A673 (cell line): ENCODE measurements around the gene TEX44.

ENCODE experiments used
- EZH2 ChIP-seq: fragments of 200-600 bp; sonication (generic); IDR thresholded peaks from 2 replicates; pipeline ENCODE4 v1.6.1; 2017; ENCODE audit warnings: borderline replicate concordance, low read depth, mild to moderate bottlenecking, mixed read lengths, antibody characterized with exemption, low read length; ENCODE audit not compliant: poor library complexity, severe bottlenecking
- TF ChIP-seq, protein P1 (sequence below): fragments of 300-800, 200-600 bp; sonication (generic); conservative IDR thresholded peaks from 2 replicates; pipeline ENCODE4 v1.5.1; 2017; ENCODE audit warnings: low read depth, mild to moderate bottlenecking, antibody characterized with exemption, low read length, moderate library complexity, mixed read lengths

- TF ChIP-seq, protein P1, sequence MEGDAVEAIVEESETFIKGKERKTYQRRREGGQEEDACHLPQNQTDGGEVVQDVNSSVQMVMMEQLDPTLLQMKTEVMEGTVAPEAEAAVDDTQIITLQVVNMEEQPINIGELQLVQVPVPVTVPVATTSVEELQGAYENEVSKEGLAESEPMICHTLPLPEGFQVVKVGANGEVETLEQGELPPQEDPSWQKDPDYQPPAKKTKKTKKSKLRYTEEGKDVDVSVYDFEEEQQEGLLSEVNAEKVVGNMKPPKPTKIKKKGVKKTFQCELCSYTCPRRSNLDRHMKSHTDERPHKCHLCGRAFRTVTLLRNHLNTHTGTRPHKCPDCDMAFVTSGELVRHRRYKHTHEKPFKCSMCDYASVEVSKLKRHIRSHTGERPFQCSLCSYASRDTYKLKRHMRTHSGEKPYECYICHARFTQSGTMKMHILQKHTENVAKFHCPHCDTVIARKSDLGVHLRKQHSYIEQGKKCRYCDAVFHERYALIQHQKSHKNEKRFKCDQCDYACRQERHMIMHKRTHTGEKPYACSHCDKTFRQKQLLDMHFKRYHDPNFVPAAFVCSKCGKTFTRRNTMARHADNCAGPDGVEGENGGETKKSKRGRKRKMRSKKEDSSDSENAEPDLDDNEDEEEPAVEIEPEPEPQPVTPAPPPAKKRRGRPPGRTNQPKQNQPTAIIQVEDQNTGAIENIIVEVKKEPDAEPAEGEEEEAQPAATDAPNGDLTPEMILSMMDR, result no peak
- no peak for TF ChIP-seq EZH2
These were observed 40.0 kb downstream of the TEX44 start for GRCh38 chr2:231632559-231633142.
